PC-9 (cell line): ENCODE measurements around the gene ULBP3. TPM values are rescaled to one million over a fixed set of nuclear protein-coding genes. Genes with fewer than 3 reads are reported as not detected.

Experiments used
- BruUV-seq: library from RNA; stranded (reverse); fragments of 400-500 nt; replicated peaks from 2 replicates; lab custom pipeline; 2021; lab: Mats Ljungman, UMichigan
- CTCF ChIA-PET: fragments of 300-600 bp; sonication (Branson Sonifier 250); formaldehyde crosslinking; loops from one replicate; lab custom pipeline; 2022; ENCODE audit warnings: antibody characterized with exemption; lab: Charles Lee
- POLR2A ChIA-PET: fragments of 300-600 bp; sonication (Branson Sonifier 250); formaldehyde crosslinking; loops from one replicate; lab custom pipeline; 2022; ENCODE audit warnings: antibody characterized with exemption; ENCODE audit not compliant: unreplicated experiment; lab: Charles Lee
- DNase-seq, 2 experiments: peaks; one replicate each; pipeline versions ENCODE4 v3.0.0 to v3.0.0-alpha.2; 2015 to 2022; ENCODE audit warnings: mixed read lengths in 1 of 2
- H2AFZ ChIP-seq: fragments of 200-600 bp; sonication (generic); 2 replicates; pipeline ENCODE4 v1.8.1; 2017; ENCODE audit warnings: antibody characterized with exemption
- H3F3A ChIP-seq: fragments of 200-600 bp; sonication (generic); 2 replicates; pipeline ENCODE4 v1.8.1; 2017; ENCODE audit warnings: antibody characterized with exemption, mild to moderate bottlenecking, low read depth; ENCODE audit not compliant: insufficient read depth
- H3K27ac ChIP-seq: fragments of 200-600 bp; sonication (generic); 2 replicates; pipeline ENCODE4 v1.6.1; 2016; ENCODE audit warnings: mixed run types
- H3K27me3 ChIP-seq: fragments of 200-600 bp; sonication (generic); 2 replicates; pipeline ENCODE4 v1.6.1; 2016; ENCODE audit warnings: low read depth, mixed run types; ENCODE audit not compliant: insufficient read depth
- H3K36me3 ChIP-seq: fragments of 200-600 bp; sonication (generic); 2 replicates; pipeline ENCODE4 v1.6.1; 2016; ENCODE audit warnings: low read depth, mixed run types
- H3K4me1 ChIP-seq: fragments of 200-600 bp; sonication (generic); replicated peaks from 2 replicates; pipeline ENCODE4 v1.6.1; 2016; ENCODE audit warnings: mixed run types; ENCODE audit not compliant: insufficient read depth
- H3K4me2 ChIP-seq: fragments of 200-600 bp; sonication (generic); 2 replicates; pipeline ENCODE4 v1.6.1; 2017; ENCODE audit warnings: mixed run types
- H3K4me3 ChIP-seq: fragments of 200-600 bp; sonication (generic); 2 replicates; pipeline ENCODE4 v1.6.1; 2016; ENCODE audit warnings: mixed run types
- H3K79me2 ChIP-seq: fragments of 200-600 bp; sonication (generic); 2 replicates; pipeline ENCODE4 v1.6.1; 2017; ENCODE audit warnings: low read depth, mixed run types
- H3K9me2 ChIP-seq: fragments of 200-600 bp; sonication (generic); 2 replicates; pipeline ENCODE4 v1.8.1; 2017; ENCODE audit warnings: mild to moderate bottlenecking; ENCODE audit not compliant: insufficient read depth
- H3K9me3 ChIP-seq: fragments of 200-600 bp; sonication (generic); 2 replicates; pipeline ENCODE4 v1.8.1; 2016; ENCODE audit warnings: low read depth; ENCODE audit not compliant: insufficient read depth
- H4K20me1 ChIP-seq: fragments of 200-600 bp; sonication (generic); 2 replicates; pipeline ENCODE4 v1.8.1; 2017; ENCODE audit not compliant: insufficient read depth
- CTCF ChIP-seq: fragments of 200-600 bp; sonication (generic); conservative IDR thresholded peaks from 2 replicates; pipeline ENCODE4 v1.6.1; 2017; ENCODE audit warnings: mixed run types, antibody characterized with exemption, mild to moderate bottlenecking, moderate library complexity
- EZH2 ChIP-seq: fragments of 200-600 bp; sonication (generic); IDR thresholded peaks from 2 replicates; pipeline ENCODE4 v1.8.0; 2017; ENCODE audit warnings: antibody characterized with exemption, low read depth
- intact Hi-C: fragments of 100-400 bp; cut with micrococcal nuclease; formaldehyde crosslinking; loops from one replicate; pipeline ENCODE4 v1.10.0; 2022; ENCODE audit not compliant: unreplicated experiment
- total RNA-seq: library from RNA; stranded (reverse); gene quantifications from 2 replicates; pipeline ENCODE4 v1.2.3, GENCODE V29; 2021

Gene ULBP3
- total RNA-seq, 1 experiment from 2014 or later: 4.2 TPM

GRCh38 chr6:150056916-150057315 is 12.0 kb downstream of the ULBP3 start:
- no peaks in the 10 kb centered on the region for H4K20me1 ChIP-seq
- H3K9me2 ChIP-seq: no peaks in the 10 kb centered on the region
- H3K4me2 ChIP-seq: no peak overlapping the region
- no peak for TF ChIP-seq EZH2
- no peak for TF ChIP-seq CTCF
- H3K4me3 ChIP-seq: no peak overlapping the region
- ChIA-PET POLR2A (interaction anchor here (0.9 kb wide), 1 partner anchor 1644 kb away, joined by 8 read pairs; no protein-coding TSS in a partner anchor), CTCF (no interaction called here)
- peaks cover 53% of the 10 kb centered on the region for H3K27me3 ChIP-seq
- no peak overlapping the region for H2AFZ ChIP-seq
- H3K79me2 ChIP-seq: no peaks in the 10 kb centered on the region
- intact Hi-C loops: no loop called here
- H3K9me3 ChIP-seq: no peaks in the 10 kb centered on the region
- DNase-seq: no peak
- no peak overlapping the region for H3K27ac ChIP-seq
- no peaks in the 10 kb centered on the region for H3F3A ChIP-seq
- BruUV-seq: no TSS peak
- no peaks in the 10 kb centered on the region for H3K36me3 ChIP-seq
- H3K4me1 ChIP-seq: no peaks in the 10 kb centered on the region

DNA sequence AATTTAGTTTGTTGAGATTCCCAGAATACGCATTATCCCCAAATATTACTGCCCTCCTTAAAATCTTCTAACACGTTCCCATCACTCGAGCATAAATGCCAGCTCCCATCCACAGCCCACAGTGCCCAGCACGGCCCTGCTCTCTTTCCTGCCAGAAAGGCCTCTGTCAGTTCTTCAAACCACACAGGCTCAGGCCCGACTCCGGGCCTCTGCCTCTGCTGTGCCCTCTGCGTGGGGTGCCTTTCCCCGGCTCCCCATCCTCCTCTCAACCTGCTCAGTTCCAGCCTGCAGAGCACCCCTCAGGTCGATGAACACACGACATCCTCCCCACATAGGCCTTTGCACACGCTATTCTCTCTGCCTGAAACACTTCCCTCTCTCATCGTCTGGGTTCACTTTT is 12.8 kb downstream of the ULBP3 start:
- intact Hi-C loops: no loop called here
- Histone ChIP-seq H3K4me2 (no peak overlapping the region), H3K27ac (no peak overlapping the region), H2AFZ (no peak overlapping the region), H3K79me2 (no peaks in the 10 kb centered on the region), H3K4me1 (no peaks in the 10 kb centered on the region), H3K9me3 (no peaks in the 10 kb centered on the region), H3K9me2 (no peaks in the 10 kb centered on the region), H3K4me3 (no peak overlapping the region), H3K27me3 (peaks cover 53% of the 10 kb centered on the region), H3F3A (no peaks in the 10 kb centered on the region), H3K36me3 (no peaks in the 10 kb centered on the region), H4K20me1 (no peaks in the 10 kb centered on the region)
- BruUV-seq: no TSS peak
- POLR2A ChIA-PET: interaction anchor here (0.9 kb wide), 1 partner anchor 1644 kb away, joined by 8 read pairs; no protein-coding TSS in a partner anchor
- no peak for DNase-seq
- CTCF ChIA-PET: no interaction called here
- TF ChIP-seq CTCF: no peak
- TF ChIP-seq EZH2: no peak

DNA sequence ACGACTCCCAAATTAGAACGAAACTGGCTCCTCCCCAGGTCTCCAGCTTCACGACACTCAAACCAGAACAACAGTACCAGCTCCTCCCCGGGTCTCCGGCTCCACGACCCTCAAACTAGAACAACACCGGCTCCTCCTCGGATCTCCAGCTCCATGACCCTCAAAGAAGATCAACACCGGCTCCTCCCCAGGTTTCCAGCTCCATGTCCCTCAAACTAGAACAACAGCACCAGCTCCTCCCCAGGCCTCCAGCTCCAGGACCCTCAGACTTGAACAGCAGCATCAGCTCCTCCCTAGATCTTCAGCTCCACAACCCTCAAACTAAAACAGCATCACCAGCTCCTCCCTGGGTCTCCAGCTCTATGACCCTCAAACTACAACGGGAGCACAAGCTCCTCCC is 13.8 kb downstream of the ULBP3 start:
- H3K9me3 ChIP-seq: no peaks in the 10 kb centered on the region
- no peaks in the 10 kb centered on the region for H3K36me3 ChIP-seq
- no peak overlapping the region for H2AFZ ChIP-seq
- no peaks in the 10 kb centered on the region for H3K79me2 ChIP-seq
- TF ChIP-seq EZH2 (no peak), CTCF (no peak)
- no peaks in the 10 kb centered on the region for H3F3A ChIP-seq
- no peak overlapping the region for H3K27ac ChIP-seq
- H3K9me2 ChIP-seq: no peaks in the 10 kb centered on the region
- no peak overlapping the region for H3K4me3 ChIP-seq
- H4K20me1 ChIP-seq: no peaks in the 10 kb centered on the region
- POLR2A ChIA-PET: no interaction called here
- H3K4me2 ChIP-seq: no peak overlapping the region
- H3K4me1 ChIP-seq: no peaks in the 10 kb centered on the region
- no TSS peak for BruUV-seq
- peaks cover 58% of the 10 kb centered on the region for H3K27me3 ChIP-seq
- no peak for DNase-seq
- CTCF ChIA-PET: interaction anchor here (0.6 kb wide), 1 partner anchor 14 kb away, joined by 12 read pairs; the partner anchor contains the start of gene ULBP3
- intact Hi-C loops: no loop called here
